GM18498 (cell line): ENCODE data around the gene ERGIC1.
"Not testable (repeated sequence)": the region's sequence is repeated elsewhere in the genome, so short reads cannot be mapped to it uniquely, and the experiment has no call there.

Source experiments
- ATAC-seq: cut with Tn5 transposase; IDR thresholded peaks from one replicate; pipeline ENCODE4 v1.9.1; 2021; ENCODE audit warnings: mild to moderate bottlenecking, moderate library complexity; ENCODE audit not compliant: unreplicated experiment

ERGIC1 gene

DNA sequence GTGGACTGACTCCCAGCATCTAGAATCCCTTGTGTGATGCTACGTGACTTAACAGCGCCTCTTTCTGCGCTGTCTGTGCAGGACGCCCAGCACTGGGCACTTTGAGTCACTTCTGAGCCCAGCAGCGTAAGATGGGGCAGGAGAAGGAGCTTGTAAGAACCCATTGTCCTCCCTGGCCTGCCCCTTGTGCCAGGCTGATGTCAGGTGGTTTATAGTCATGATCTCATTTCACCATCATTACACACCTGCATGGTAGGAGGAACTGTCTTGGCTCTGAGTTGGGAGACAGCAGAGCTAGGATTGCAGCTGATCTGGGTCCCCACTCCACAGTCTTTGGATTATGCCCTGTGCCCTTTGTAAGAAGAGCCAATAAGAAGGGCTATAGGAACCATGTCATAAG, 12.2 kb downstream of the ERGIC1 start:
- ATAC-seq: no peak

DNA sequence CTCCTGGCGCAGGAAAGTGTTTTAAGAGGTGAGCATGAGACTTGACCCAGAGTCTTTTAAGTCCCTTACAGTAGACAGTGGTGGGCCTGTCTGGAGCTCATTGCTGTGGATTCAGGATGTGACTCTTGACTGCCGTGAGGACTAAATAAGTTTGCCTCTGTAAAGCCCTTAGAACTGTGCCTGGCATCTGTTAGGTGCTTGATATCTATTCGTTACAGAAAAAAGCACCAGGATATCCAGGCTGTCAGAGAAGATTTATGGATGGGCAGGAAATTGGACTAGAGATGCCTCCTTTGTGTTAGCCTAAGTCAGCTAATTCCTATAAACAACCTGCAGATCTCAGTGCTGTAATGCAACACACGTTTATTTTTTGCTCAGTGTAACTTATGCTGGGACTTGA, 12.6 kb downstream of the ERGIC1 start:
- ATAC-seq: no peak

- not testable (repeated sequence) for ATAC-seq
These were observed 13.5 kb downstream of the ERGIC1 start for GRCh38 chr5:172847584-172847983.

- ATAC-seq: no peak
These were observed 14.4 kb downstream of the ERGIC1 start for GRCh38 chr5:172848419-172848818.

- peak; percentile 69 for ATAC-seq
These were observed 15.8 kb downstream of the ERGIC1 start for GRCh38 chr5:172849606-172850453.

DNA sequence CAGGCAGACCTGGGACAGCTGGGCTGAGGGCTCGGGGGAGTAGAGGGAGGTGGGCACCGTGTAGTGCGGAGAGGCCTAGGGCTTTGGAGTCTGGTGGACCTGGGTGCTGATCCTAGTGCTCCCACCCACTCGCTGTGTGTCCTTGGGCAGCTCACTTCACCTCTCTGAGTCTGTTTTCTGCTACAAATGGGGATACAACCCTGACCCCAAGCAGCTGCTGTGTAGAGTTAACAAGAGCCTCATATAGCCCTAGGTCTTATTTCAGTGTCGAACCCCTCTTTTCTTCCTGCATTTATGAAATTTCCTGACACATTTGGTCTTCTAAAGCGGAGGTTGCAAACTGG, 16.4 kb downstream of the ERGIC1 start:
- ATAC-seq: no peak

GRCh38 chr5:172851254-172851653, 17.2 kb downstream of the ERGIC1 start:
- ATAC-seq: not testable (repeated sequence)

- ATAC-seq: no peak
These were observed 18.7 kb downstream of the ERGIC1 start for GRCh38 chr5:172852490-172853354.

DNA sequence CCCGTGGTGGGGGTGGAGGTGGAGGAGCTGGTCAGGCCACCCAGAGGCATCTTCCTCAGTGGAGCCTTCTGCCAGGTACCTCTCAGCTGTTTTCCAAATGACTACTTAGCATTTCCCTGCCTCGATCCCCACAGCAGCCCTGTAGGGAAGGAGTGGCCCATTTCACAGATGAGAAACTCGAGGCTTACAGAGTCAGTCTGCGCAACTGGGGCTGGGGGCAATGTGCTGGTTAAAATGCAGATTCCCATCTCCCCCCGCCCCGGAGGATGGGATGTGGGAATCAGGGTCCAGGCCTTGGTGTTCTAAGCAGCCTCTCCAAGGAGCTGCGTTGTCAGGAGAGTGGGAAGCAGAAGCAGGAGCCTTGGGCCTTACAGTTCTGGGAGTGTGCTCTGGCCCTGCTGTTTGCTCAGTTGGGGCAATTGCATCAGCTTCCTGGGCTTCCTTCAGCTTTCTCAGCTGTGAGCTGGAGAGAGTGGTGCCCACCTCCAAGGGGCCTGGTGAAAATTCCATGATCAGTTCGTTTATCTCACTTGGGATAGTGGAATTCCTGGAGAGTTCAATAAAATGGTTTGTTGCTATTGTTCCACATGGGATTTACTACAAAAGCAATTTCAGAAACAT, 19.4 kb downstream of the ERGIC1 start:
- ATAC-seq: no peak

GRCh38 chr5:172854451-172854871, 20.4 kb downstream of the ERGIC1 start:
- ATAC-seq: no peak

GRCh38 chr5:172854971-172855370, 20.9 kb downstream of the ERGIC1 start:
- no peak for ATAC-seq

GRCh38 chr5:172855597-172856292, 21.7 kb downstream of the ERGIC1 start:
- ATAC-seq: no peak

- no peak for ATAC-seq
These were observed 22.3 kb downstream of the ERGIC1 start for GRCh38 chr5:172856336-172856735.

DNA sequence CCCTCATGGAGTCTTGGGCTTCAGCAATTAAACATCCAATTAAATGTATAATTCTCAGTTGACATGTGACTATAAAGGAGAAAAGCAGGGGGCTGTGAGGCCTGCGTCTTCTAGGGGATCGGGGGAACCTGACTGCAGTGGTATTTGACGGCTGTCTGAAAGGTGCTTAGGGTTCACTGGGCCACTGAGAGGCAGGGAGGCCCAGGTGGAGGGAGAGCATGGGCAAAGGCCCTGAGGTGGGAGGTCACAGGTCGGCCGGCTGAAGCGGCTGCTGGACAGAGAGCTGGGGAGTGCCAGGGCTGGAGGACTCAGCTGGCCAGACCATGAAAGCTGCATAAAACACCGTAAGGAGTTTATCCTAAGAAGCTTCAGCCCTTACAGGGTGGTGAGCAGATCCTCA, 23.9 kb downstream of the ERGIC1 start:
- ATAC-seq: no peak

DNA sequence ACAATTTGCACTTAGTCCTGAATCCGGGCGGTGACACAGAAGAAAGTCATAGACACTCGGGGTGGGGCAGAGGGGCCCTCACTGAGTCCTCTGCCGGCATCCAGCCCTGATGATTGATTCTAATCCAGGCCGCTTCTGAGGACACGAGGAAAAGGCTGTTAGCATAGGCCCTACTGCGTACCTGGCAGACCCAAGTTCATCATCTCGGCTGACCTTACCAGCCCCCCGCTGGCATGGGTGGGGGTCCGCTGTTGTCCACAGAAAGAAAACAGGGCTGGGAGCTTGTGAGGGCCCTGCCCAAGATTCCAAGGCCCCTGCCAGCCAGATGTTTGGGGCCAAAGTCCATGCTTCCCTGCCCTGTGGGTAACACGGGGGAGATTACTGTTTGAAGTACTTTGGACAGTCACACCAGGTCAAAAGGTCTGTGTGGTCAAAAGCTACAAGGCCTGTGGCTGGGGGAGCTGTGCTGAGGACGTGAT, 24.5 kb downstream of the ERGIC1 start:
- ATAC-seq: no peak

DNA sequence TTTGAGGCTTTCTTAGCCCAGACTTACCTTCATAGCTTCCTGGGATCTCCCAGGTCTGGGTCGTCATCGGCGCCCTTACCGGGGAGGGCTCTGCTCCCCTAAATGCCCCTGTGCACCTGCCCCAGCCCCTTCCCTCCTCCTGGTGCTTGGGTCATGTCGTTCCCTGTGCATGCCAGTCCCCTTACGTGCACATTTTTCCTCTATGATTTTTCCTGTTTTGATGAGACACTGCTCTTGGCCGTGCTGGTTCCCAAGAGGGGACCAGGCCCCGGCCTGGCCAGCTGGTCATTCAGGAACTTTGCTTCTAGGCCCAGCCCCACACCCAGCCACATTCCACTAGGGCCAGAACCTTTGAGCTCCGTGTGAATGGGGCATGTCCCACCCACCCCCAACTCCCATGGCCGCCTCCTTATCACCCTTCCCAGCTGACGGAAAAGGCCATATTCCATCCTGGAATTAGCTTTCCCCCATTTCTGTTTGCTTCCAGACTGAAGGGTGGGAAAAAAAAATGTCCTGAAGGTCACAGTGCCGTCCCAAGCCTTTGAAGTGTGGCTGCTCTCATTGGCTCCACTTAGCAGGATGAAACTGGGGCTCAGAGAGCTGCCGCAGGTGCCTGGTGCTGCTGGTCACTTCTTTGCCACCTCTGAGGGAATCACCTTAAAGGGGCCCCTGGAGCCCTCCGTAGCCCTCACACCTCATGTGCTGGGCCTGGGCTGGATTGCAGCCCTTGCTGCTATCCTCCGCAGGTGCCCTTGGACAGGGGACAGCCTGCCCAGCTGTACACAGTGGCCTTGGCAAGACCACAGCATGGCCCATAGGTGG, 25.1 kb downstream of the ERGIC1 start:
- no peak for ATAC-seq

DNA sequence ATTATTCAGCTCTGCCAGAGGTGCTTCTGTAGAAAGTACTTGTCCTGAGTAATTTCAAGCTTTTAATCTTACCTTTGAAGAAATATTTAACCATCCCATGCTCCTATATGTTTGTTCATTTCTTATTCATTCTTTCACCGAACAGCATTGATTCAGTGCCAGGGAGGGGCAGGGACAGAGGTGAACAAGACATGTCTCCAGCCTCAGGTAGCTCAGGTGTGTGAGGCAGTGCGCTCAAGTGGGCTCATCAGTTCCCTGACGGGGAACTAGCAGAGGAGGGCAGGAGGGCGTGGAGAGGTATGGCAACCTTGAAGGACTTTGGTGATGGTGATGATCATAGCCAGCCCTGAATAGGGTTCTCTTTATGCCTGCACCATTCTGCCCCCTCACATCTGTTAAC, 25.9 kb downstream of the ERGIC1 start:
- no peak for ATAC-seq

GRCh38 chr5:172860520-172861443, 26.7 kb downstream of the ERGIC1 start:
- ATAC-seq: no peak

DNA sequence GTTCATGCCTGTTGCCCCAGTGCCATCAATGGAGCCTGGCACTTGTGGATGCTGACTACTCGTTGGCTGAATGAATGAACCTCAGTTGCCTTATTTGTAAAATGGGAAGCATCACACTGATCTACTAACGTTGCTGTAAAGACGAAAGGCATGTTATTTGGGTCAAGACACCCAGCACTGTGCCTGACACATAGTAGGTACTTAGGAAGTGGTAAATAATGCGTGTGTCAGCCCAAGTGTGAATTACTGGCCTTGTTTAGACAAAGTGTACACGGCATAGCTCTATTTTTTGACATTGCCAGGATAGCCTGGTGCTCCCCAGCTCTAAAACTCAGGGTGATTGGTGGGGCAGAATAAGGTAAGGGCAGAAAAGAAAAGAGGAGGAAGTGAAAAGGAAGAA, 27.4 kb downstream of the ERGIC1 start:
- no peak for ATAC-seq
